HCT116 (cell line): ENCODE measurements around the gene MUS81. TPM values are rescaled to one million over a fixed set of nuclear protein-coding genes. Genes with fewer than 3 reads are reported as not detected.

Experiments
- ATAC-seq: fragments of 200-7000 bp; cut with Tn5 transposase; 2 replicates; pipeline ENCODE4 v1.9.1; 2020; ENCODE audit warnings: mild to moderate bottlenecking, moderate library complexity
- BruUV-seq: library from RNA; stranded (reverse); fragments of 400-500 nt; replicated peaks from 2 replicates; lab custom pipeline; 2021; lab: Mats Ljungman, UMichigan
- CTCF ChIA-PET: fragments of 300-600 bp; sonication (Branson Sonifier 250); formaldehyde crosslinking; loops from one replicate; lab custom pipeline; 2021; ENCODE audit warnings: antibody characterized with exemption; lab: Charles Lee
- POLR2A ChIA-PET: fragments of 300-600, 350-600 bp; sonication (Branson Sonifier 250); formaldehyde crosslinking; loops from one replicate; lab custom pipeline; 2021; ENCODE audit warnings: antibody characterized with exemption; lab: Charles Lee
- RAD21 ChIA-PET, 2 experiments: fragments of 300-600 bp; sonication (Branson Sonifier 250); formaldehyde crosslinking; loops; one replicate each; lab custom pipeline; 2023; ENCODE audit warnings: low total read pairs in 2 of 2; ENCODE audit not compliant: uncharacterized antibody in 2 of 2, unreplicated experiment in 2 of 2, low non-redundant PET in 1 of 2; lab: Charles Lee
- DNase-seq: peaks from one replicate; pipeline ENCODE4 v3.0.0-alpha.2; 2010; ENCODE audit warnings: low read depth, low spot score
- H2AFZ ChIP-seq: fragments of 200-600 bp; shearing (Covaris generic), sonication (generic); 2 replicates; pipeline ENCODE4 v1.6.1; 2017; ENCODE audit warnings: low read depth, mixed run types, mixed read lengths, antibody characterized with exemption, low read length; ENCODE audit not compliant: poor library complexity, severe bottlenecking
- H3K27ac ChIP-seq: 2 replicates; pipeline ENCODE4 v1.5.1; 2012; ENCODE audit warnings: low read depth, low read length
- H3K27me3 ChIP-seq: fragments of 200-600 bp; sonication (generic); 2 replicates; pipeline ENCODE4 v1.6.1; 2016; ENCODE audit warnings: mixed run types, low read length, mixed read lengths; ENCODE audit not compliant: insufficient read depth
- H3K36me3 ChIP-seq, 2 experiments: fragments of 200-500 bp in 1 of 2; fragments of 200-600 bp in 1 of 2; sonication (Bioruptor generic) in 1 of 2; sonication (generic) in 1 of 2; 2 replicates each; pipeline versions ENCODE4 v1.5.1 to v1.6.1; 2014 to 2016; ENCODE audit warnings: low read length in 2 of 2, inconsistent platforms in 1 of 2, mixed read lengths in 1 of 2, mixed run types in 1 of 2; ENCODE audit not compliant: insufficient read depth in 2 of 2, control insufficient read depth in 1 of 2
- H3K4me1 ChIP-seq, 2 experiments: fragments of 200-600 bp in 1 of 2; sonication (generic) in 1 of 2; 2 replicates each; pipeline versions ENCODE4 v1.5.1 to v1.6.1; 2012 to 2017; ENCODE audit warnings: low read length in 2 of 2, inconsistent platforms in 1 of 2, mild to moderate bottlenecking in 1 of 2, mixed read lengths in 1 of 2, mixed run types in 1 of 2, moderate library complexity in 1 of 2; ENCODE audit not compliant: insufficient read depth in 2 of 2, control insufficient read depth in 1 of 2
- H3K4me2 ChIP-seq: fragments of 200-600 bp; sonication (generic); 2 replicates; pipeline ENCODE4 v1.6.1; 2017; ENCODE audit warnings: mixed run types, low read length, mixed read lengths
- H3K4me3 ChIP-seq, 2 experiments: fragments of 200-600 bp in 1 of 2; sonication (generic) in 1 of 2; replicated peaks in 1 of 2; 2 replicates each; pipeline ENCODE4 v1.5.1; 2011 to 2016; ENCODE audit warnings: low read length in 2 of 2, control low read depth in 1 of 2, low read depth in 1 of 2, mild to moderate bottlenecking in 1 of 2, mixed read lengths in 1 of 2, mixed run types in 1 of 2
- H3K79me2 ChIP-seq: fragments of 200-600 bp; sonication (generic); 2 replicates; pipeline ENCODE4 v1.6.1; 2017; ENCODE audit warnings: mild to moderate bottlenecking, mixed run types, low read length, moderate library complexity, mixed read lengths; ENCODE audit not compliant: insufficient read depth
- H3K9ac ChIP-seq: fragments of 200-600 bp; sonication (generic); 2 replicates; pipeline ENCODE4 v1.6.1; 2016; ENCODE audit warnings: low read length, mixed read lengths
- H3K9me2 ChIP-seq: fragments of 200-600 bp; sonication (generic), shearing (Covaris generic); 2 replicates; pipeline ENCODE4 v1.6.1; 2017; ENCODE audit warnings: mixed run types, mild to moderate bottlenecking, moderate library complexity; ENCODE audit not compliant: insufficient read depth
- H3K9me3 ChIP-seq, 2 experiments: fragments of 200-500 bp in 1 of 2; fragments of 200-600 bp in 1 of 2; sonication (Bioruptor generic) in 1 of 2; sonication (generic) in 1 of 2; 2 replicates each; pipeline ENCODE4 v1.6.1; 2014 to 2017; ENCODE audit warnings: low read length in 2 of 2, mixed read lengths in 2 of 2, inconsistent platforms in 1 of 2, low read depth in 1 of 2, mild to moderate bottlenecking in 1 of 2, mixed run types in 1 of 2, moderate library complexity in 1 of 2; ENCODE audit not compliant: control insufficient read depth in 1 of 2, insufficient read depth in 1 of 2
- H4K20me1 ChIP-seq: fragments of 200-600 bp; sonication (generic), shearing (Covaris generic); 2 replicates; pipeline ENCODE4 v1.6.1; 2017; ENCODE audit warnings: mixed run types, mild to moderate bottlenecking, moderate library complexity; ENCODE audit not compliant: insufficient read depth
- EGR1 ChIP-seq: IDR thresholded peaks from 2 replicates; pipeline ENCODE4 v1.6.1; 2012; ENCODE audit warnings: low read depth
- SP1 ChIP-seq: IDR thresholded peaks from 2 replicates; pipeline ENCODE4 v1.6.1; 2012; ENCODE audit warnings: low read depth
- TCF7L2 ChIP-seq: IDR thresholded peaks from 2 replicates; pipeline ENCODE4 v1.7.0; 2011; ENCODE audit warnings: borderline replicate concordance, inconsistent platforms; ENCODE audit not compliant: insufficient read depth, insufficient read length; ENCODE audit errors: extremely low read depth
- ZNF274 ChIP-seq: fragments of 200-500 bp; sonication (Bioruptor generic); IDR thresholded peaks from 2 replicates; pipeline ENCODE4 v1.6.1; 2014; ENCODE audit warnings: mild to moderate bottlenecking, low read depth, low read length, inconsistent platforms
- intact Hi-C: fragments of 100-400 bp; cut with micrococcal nuclease; formaldehyde crosslinking; loops from 2 replicates; pipeline ENCODE4 v1.10.0; 2022
- total RNA-seq: library from RNA; stranded (reverse); gene quantifications from one replicate; pipeline ENCODE4 v1.2.1, GENCODE V29; 2021; ENCODE audit not compliant: unreplicated experiment
- TF ChIP-seq, protein P1 (sequence below): IDR thresholded peaks from 2 replicates; pipeline ENCODE4 v1.6.1; 2012
- TF ChIP-seq, protein P2 (sequence below): IDR thresholded peaks from 2 replicates; pipeline ENCODE4 v1.6.1; 2012
- TF ChIP-seq, protein P3 (sequence below), 3 experiments: fragments of 200-600 bp in 1 of 3; sonication (generic) in 1 of 3; IDR thresholded peaks in 2 of 3; conservative IDR thresholded peaks in 1 of 3; 2 replicates each; pipeline ENCODE4 v1.5.1; 2012 to 2017; ENCODE audit warnings: low read depth in 2 of 3, low read length in 2 of 3, antibody characterized with exemption in 1 of 3, borderline replicate concordance in 1 of 3, control low read depth in 1 of 3, mild to moderate bottlenecking in 1 of 3, mixed read lengths in 1 of 3, mixed run types in 1 of 3, moderate library complexity in 1 of 3; ENCODE audit not compliant: insufficient read depth in 1 of 3

MUS81 gene
- total RNA-seq, 1 experiment from 2014 or later = 47.2 TPM

DNA sequence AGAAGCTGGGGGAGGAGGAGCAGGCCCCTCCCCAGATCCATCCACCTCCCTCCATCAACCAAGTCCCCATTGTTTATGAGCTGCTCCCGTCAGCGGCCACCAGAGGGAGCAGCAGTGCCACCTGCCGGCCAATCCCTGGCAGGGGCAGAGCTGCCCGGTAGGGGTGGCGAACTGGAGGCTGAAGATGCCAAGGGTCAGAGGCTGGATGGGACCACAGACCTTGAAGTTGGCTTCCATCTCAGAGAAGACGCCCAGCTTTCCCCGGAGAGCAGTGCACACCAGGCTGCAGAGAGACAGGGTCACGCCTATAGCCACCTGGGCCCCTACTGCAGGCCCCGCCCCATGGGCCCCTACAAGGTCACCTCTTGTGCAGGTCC, 24.5 kb downstream of the MUS81 start:
- DNase-seq (no peak), ATAC-seq (peak; percentile 56)
- BruUV-seq = no TSS peak
- Histone ChIP-seq H3K79me2 (peaks cover 39% of the 10 kb centered on the region), H3K27ac (no peak overlapping the region; the same call in 1 of the 2 replicates)
- TF ChIP-seq TCF7L2 = no peak
- no peak for TF ChIP-seq SP1
- TF ChIP-seq ZNF274 = no peak
- TF ChIP-seq, protein P1, sequence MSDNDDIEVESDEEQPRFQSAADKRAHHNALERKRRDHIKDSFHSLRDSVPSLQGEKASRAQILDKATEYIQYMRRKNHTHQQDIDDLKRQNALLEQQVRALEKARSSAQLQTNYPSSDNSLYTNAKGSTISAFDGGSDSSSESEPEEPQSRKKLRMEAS = no peak
- TF ChIP-seq, protein P2, sequence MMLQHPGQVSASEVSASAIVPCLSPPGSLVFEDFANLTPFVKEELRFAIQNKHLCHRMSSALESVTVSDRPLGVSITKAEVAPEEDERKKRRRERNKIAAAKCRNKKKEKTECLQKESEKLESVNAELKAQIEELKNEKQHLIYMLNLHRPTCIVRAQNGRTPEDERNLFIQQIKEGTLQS = no peak
- no peak for TF ChIP-seq EGR1
- TF ChIP-seq, protein P3, sequence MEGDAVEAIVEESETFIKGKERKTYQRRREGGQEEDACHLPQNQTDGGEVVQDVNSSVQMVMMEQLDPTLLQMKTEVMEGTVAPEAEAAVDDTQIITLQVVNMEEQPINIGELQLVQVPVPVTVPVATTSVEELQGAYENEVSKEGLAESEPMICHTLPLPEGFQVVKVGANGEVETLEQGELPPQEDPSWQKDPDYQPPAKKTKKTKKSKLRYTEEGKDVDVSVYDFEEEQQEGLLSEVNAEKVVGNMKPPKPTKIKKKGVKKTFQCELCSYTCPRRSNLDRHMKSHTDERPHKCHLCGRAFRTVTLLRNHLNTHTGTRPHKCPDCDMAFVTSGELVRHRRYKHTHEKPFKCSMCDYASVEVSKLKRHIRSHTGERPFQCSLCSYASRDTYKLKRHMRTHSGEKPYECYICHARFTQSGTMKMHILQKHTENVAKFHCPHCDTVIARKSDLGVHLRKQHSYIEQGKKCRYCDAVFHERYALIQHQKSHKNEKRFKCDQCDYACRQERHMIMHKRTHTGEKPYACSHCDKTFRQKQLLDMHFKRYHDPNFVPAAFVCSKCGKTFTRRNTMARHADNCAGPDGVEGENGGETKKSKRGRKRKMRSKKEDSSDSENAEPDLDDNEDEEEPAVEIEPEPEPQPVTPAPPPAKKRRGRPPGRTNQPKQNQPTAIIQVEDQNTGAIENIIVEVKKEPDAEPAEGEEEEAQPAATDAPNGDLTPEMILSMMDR (IDR thresholded peaks at IDR 0.05 in 2 of 3, conservative IDR thresholded peaks at IDR 0.05 in 1 of 3; ENCODE audit: borderline replicate concordance in 1 of 3, insufficient read depth in 1 of 3, low read depth in 2 of 3, low read length in 2 of 3) = peak in 2 of 3 experiments; percentile 100; a peak in 4 of 6 replicates
- TF ChIP-seq, all 23 proteins: peak for 1
- no peaks in the 10 kb centered on the region for H3K27me3 ChIP-seq
- peaks cover 14 to 50% of the 10 kb centered on the region in 2 experiments for H3K36me3 ChIP-seq
- H3K9ac ChIP-seq = no peak overlapping the region
- no peak overlapping the region for H2AFZ ChIP-seq
- intact Hi-C loops = loop anchor here (1.0 kb wide), 2 partner anchors 105 to 173 kb away; no protein-coding TSS in a partner anchor
- H3K9me3 ChIP-seq = no peaks in the 10 kb centered on the region
- H3K9me2 ChIP-seq = no peaks in the 10 kb centered on the region
- POLR2A ChIA-PET = interaction anchor here (0.8 to 1.6 kb wide), 8 partner anchors 9 to 173 kb away, joined by 3 to 9 read pairs (median 4); partner anchors contain the start of genes CFL1 and KAT5
- RAD21 ChIA-PET = interaction anchor here in 1 of 2 experiments (0.6 to 1.3 kb wide), 4 partner anchors 57 to 173 kb away, joined by 3 to 4 read pairs (median 3); partner anchors contain the start of gene KAT5
- H3K4me1 ChIP-seq = peaks cover 10 to 38% of the 10 kb centered on the region in 2 experiments
- CTCF ChIA-PET = interaction anchor here (1.0 to 3.1 kb wide), 25 partner anchors 11 to 270 kb away, joined by 3 to 38 read pairs (median 5); partner anchors contain the start of genes AP5B1, FOSL1, KAT5 and MUS81
- H3K4me3 ChIP-seq = no peak overlapping the region
- peak overlapping the region; percentile 14; the same call in 1 of the 2 replicates for H3K4me2 ChIP-seq
- no peaks in the 10 kb centered on the region for H4K20me1 ChIP-seq
